Type B pancreatic cell (in vitro differentiated cells): Measurements from ENCODE around the gene C1orf232. TPM values are rescaled to one million over a fixed set of nuclear protein-coding genes. Genes with fewer than 3 reads are reported as not detected.

Experiments used
- DNase-seq: peaks from one replicate; pipeline ENCODE4 v3.0.0; 2021; ENCODE audit warnings: mixed read lengths; ENCODE audit not compliant: unreplicated experiment; ENCODE audit errors: extremely low spot score
- H3K27ac Mint-ChIP-seq: 2 replicates; pipeline ENCODE4 v1.8.0; 2021; ENCODE audit warnings: mild to moderate bottlenecking, mixed read lengths
- H3K27me3 Mint-ChIP-seq: 2 replicates; pipeline ENCODE4 v1.8.0; 2021; ENCODE audit warnings: mixed read lengths
- H3K36me3 Mint-ChIP-seq: 2 replicates; pipeline ENCODE4 v1.8.0; 2021; ENCODE audit warnings: mixed read lengths
- H3K4me1 Mint-ChIP-seq: one replicate; pipeline ENCODE4 v1.8.0; 2021; ENCODE audit warnings: mixed read lengths; ENCODE audit not compliant: unreplicated experiment
- H3K4me3 Mint-ChIP-seq: 2 replicates; pipeline ENCODE4 v1.8.0; 2021; ENCODE audit warnings: mild to moderate bottlenecking, mixed read lengths
- H3K9me3 Mint-ChIP-seq: 2 replicates; pipeline ENCODE4 v1.8.0; 2021; ENCODE audit warnings: mixed read lengths
- total RNA-seq: library from RNA; stranded (reverse); gene quantifications from 2 replicates; pipeline ENCODE4 v1.2.1, GENCODE V29; 2021; ENCODE audit warnings: low replicate concordance
- TF ChIP-seq, protein P1 (sequence below): fragments of 200-600 bp; sonication (generic); conservative IDR thresholded peaks from 2 replicates; pipeline ENCODE4 v1.5.0; 2021; ENCODE audit warnings: antibody characterized with exemption, mild to moderate bottlenecking

C1orf232 gene
- total RNA-seq, 1 donor from 2014 or later = 1.0 TPM

DNA sequence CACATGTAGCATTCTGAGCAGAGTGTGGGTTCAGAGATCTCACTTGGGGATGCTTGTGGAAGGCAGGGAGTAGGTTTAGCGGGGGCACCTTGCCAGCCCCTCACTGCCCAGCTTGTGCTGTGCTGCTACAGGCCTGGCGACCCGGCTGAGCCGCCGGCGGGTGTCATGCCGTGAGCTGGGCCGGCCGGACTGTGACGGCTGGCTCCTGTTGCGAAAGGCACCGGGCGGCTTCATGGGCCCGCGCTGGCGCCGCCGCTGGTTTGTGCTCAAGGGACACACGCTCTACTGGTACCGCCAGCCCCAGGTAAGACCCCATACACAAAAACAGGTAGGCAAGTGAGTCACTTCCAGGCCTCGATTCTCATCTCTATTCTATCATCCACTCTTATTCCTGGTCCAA, 16.1 kb upstream of the C1orf232 start:
- Mint-ChIP-seq H3K4me3 (no peak overlapping the region), H3K27me3 (no peaks in the 10 kb centered on the region), H3K9me3 (no peaks in the 10 kb centered on the region), H3K27ac (no peak overlapping the region), H3K36me3 (peaks cover 8% of the 10 kb centered on the region), H3K4me1 (no peaks in the 10 kb centered on the region)
- TF ChIP-seq, protein P1, sequence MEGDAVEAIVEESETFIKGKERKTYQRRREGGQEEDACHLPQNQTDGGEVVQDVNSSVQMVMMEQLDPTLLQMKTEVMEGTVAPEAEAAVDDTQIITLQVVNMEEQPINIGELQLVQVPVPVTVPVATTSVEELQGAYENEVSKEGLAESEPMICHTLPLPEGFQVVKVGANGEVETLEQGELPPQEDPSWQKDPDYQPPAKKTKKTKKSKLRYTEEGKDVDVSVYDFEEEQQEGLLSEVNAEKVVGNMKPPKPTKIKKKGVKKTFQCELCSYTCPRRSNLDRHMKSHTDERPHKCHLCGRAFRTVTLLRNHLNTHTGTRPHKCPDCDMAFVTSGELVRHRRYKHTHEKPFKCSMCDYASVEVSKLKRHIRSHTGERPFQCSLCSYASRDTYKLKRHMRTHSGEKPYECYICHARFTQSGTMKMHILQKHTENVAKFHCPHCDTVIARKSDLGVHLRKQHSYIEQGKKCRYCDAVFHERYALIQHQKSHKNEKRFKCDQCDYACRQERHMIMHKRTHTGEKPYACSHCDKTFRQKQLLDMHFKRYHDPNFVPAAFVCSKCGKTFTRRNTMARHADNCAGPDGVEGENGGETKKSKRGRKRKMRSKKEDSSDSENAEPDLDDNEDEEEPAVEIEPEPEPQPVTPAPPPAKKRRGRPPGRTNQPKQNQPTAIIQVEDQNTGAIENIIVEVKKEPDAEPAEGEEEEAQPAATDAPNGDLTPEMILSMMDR = no peak
- DNase-seq = no peak

DNA sequence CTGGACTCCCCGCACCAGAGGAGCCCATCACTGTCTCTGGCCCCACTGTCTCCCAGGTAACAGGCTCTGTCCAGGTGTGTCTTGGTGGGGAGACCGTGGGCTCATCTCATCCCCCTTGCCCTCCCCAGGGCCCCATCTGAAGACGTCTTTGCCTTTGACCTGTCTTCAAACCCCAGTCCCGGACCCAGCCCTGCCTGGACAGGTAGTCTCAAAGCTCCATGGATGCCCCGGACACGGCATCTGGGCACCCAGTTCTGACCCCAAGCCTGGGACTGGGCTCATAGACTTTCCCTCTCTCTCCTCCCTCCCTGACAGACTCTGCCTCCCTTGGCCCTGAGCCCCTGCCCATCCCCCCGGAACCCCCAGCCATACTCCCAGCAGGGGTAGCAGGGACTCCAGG, 15.3 kb upstream of the C1orf232 start:
- H3K36me3 Mint-ChIP-seq = peaks cover 8% of the 10 kb centered on the region
- TF ChIP-seq, protein P1 = no peak
- no peaks in the 10 kb centered on the region for H3K27me3 Mint-ChIP-seq
- H3K27ac Mint-ChIP-seq = no peak overlapping the region
- H3K9me3 Mint-ChIP-seq = no peaks in the 10 kb centered on the region
- no peaks in the 10 kb centered on the region for H3K4me1 Mint-ChIP-seq
- DNase-seq = no peak
- no peak overlapping the region for H3K4me3 Mint-ChIP-seq

DNA sequence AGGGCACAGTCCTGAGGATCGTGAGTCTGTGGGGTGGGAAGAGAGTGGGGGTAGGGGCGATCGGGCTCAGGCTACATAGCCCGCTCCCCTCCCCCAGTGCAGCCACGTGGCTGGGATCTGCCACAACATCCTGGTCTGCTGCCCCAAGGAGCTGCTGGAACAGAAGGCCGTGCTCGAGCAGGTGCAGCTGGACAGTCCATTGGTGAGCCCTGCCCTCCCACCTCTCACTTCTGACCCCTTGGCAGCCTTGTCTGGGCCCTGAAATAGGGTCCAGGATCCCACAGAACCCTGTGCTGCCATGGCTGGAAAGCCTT, 13.6 kb upstream of the C1orf232 start:
- DNase-seq = no peak
- Mint-ChIP-seq H3K27ac (no peak overlapping the region), H3K4me1 (peaks cover 6% of the 10 kb centered on the region), H3K4me3 (no peak overlapping the region), H3K27me3 (no peaks in the 10 kb centered on the region), H3K9me3 (no peaks in the 10 kb centered on the region), H3K36me3 (peaks cover 8% of the 10 kb centered on the region)
- TF ChIP-seq, protein P1 = no peak

DNA sequence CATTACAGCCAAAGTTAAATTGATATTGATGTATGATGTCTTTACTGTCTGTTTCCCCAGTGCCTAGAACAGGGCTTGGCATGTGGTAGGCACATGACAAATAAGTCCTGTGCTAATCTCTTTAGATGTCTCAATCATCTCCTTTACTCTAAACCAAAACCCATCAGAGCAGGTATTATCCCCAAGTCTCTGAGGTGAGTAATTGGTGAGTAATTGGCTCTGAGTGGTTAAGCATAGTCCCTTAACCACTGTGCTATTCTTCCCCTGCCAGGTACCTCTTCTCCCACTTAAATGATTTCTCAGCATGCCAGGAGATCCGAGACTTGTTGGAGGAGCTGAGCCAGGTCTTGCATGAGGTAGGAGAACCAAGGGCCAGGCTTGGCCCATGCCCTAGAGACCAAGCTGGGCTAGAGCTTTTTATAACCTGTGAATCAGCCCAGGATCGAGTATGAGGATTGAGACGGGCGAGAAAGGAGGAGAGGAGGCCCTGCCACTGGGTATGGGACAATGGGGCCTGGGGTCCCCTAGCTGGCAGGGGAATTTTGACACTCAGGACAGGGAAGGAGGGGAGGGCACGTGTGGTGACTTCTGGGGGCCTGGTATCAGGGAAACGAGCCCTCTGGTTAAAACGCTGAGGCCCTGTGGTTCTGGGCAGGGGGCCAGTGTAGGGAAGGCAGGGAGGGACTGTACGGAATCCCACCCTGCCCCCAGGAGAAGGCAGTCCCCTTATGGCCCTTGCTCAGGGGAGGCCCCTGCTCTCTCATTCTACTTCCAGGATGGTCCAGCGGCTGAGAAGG, 13.0 kb upstream of the C1orf232 start:
- no peaks in the 10 kb centered on the region for H3K27me3 Mint-ChIP-seq
- no peak for DNase-seq

DNA sequence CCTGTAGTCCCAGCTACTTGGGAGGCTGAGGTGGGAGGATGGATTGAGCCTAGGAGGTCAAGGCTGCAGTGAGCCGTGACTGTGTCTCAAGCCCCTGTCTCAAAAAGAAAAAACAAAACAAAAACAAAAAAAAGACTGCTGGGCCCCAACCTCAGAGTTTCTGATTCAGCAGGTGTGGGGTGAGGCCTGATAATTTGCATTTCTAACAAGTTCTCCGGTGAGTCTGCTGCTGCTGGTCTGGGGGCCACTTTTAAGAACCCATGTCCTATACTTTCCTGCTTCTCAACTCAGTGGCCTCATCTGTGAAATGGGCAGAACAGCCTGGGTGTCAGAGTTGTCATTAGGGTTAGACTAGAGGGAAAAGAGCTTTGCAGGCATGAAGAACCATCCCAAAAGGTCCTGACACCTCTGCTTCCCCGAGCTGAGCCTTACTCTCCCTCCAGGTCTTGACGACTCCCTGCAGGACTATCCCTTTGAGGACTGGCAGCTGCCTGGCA, 11.3 kb upstream of the C1orf232 start:
- peaks cover 5% of the 10 kb centered on the region for H3K36me3 Mint-ChIP-seq
- DNase-seq = no peak
- no peaks in the 10 kb centered on the region for H3K9me3 Mint-ChIP-seq
- no peak overlapping the region for H3K4me3 Mint-ChIP-seq
- H3K27me3 Mint-ChIP-seq = no peaks in the 10 kb centered on the region
- no peak overlapping the region for H3K27ac Mint-ChIP-seq
- peaks cover 6% of the 10 kb centered on the region for H3K4me1 Mint-ChIP-seq
- TF ChIP-seq, protein P1 = no peak

More for the DNA sequence above, 13.0 kb upstream of the C1orf232 start:
- TF ChIP-seq, protein P1 = no peak
- Mint-ChIP-seq H3K4me1 (peaks cover 6% of the 10 kb centered on the region), H3K9me3 (no peaks in the 10 kb centered on the region), H3K36me3 (peaks cover 8% of the 10 kb centered on the region), H3K4me3 (no peak overlapping the region), H3K27ac (no peak overlapping the region)
